NT2/D1 (cell line): ENCODE results near the gene ROR2.

Experiments
- DNase-seq: peaks from one replicate; pipeline ENCODE4 v3.0.0-alpha.2; 2011; ENCODE audit warnings: low read depth, low spot score
- H3K27me3 ChIP-seq: 2 replicates; pipeline ENCODE4 v1.6.0; 2011; ENCODE audit warnings: mild to moderate bottlenecking; ENCODE audit not compliant: insufficient read length, insufficient read depth
- H3K36me3 ChIP-seq: 2 replicates; pipeline ENCODE4 v1.6.1; 2011; ENCODE audit warnings: mild to moderate bottlenecking, low read length, mixed read lengths; ENCODE audit not compliant: insufficient read depth, insufficient read length
- H3K4me1 ChIP-seq: 2 replicates; pipeline ENCODE4 v1.5.1; 2011; ENCODE audit not compliant: insufficient read depth, insufficient read length
- H3K4me3 ChIP-seq: 2 replicates; pipeline ENCODE4 v1.5.1; 2011; ENCODE audit warnings: low read depth; ENCODE audit not compliant: insufficient read length
- H3K9ac ChIP-seq: 2 replicates; pipeline ENCODE4 v1.6.0; 2011; ENCODE audit warnings: low read depth; ENCODE audit not compliant: insufficient read length
- H3K9me3 ChIP-seq: 2 replicates; pipeline ENCODE4 v1.5.1; 2011; ENCODE audit warnings: mild to moderate bottlenecking, low read length; ENCODE audit not compliant: insufficient read depth
- SUZ12 ChIP-seq: IDR thresholded peaks from 2 replicates; pipeline ENCODE4 v1.6.1; 2011; ENCODE audit not compliant: insufficient read length, insufficient read depth; ENCODE audit errors: extremely low read depth
- YY1 ChIP-seq: IDR thresholded peaks from 2 replicates; pipeline ENCODE4 v1.6.1; 2011; ENCODE audit not compliant: insufficient read length, insufficient read depth
- ZNF274 ChIP-seq: IDR thresholded peaks from 2 replicates; pipeline ENCODE4 v1.6.1; 2011; ENCODE audit warnings: mild to moderate bottlenecking, low read depth, low read length

Gene ROR2

GRCh38 chr9:91784673-91785446, 165.2 kb downstream of the ROR2 start:
- TF ChIP-seq ZNF274 = no peak
- TF ChIP-seq SUZ12 = no peak
- Histone ChIP-seq H3K4me1 (peaks cover 4% of the 10 kb centered on the region), H3K27me3 (no peaks in the 10 kb centered on the region), H3K9me3 (peaks cover 6% of the 10 kb centered on the region; the same call in 1 of the 2 replicates), H3K9ac (no peak overlapping the region), H3K36me3 (no peaks in the 10 kb centered on the region), H3K4me3 (no peak overlapping the region)
- no peak for DNase-seq

GRCh38 chr9:91783876-91784672, 166.0 kb downstream of the ROR2 start:
- Histone ChIP-seq H3K9me3 (peaks cover 6% of the 10 kb centered on the region; the same call in 1 of the 2 replicates), H3K4me3 (no peak overlapping the region), H3K36me3 (no peaks in the 10 kb centered on the region), H3K9ac (no peak overlapping the region), H3K27me3 (no peaks in the 10 kb centered on the region), H3K4me1 (peaks cover 4% of the 10 kb centered on the region)
- TF ChIP-seq YY1 (no peak), SUZ12 (no peak), ZNF274 (no peak)
- no peak for DNase-seq

GRCh38 chr9:91783411-91783810, 166.6 kb downstream of the ROR2 start:
- Histone ChIP-seq H3K27me3 (no peaks in the 10 kb centered on the region), H3K4me1 (peaks cover 4% of the 10 kb centered on the region), H3K9me3 (peaks cover 6% of the 10 kb centered on the region; the same call in 1 of the 2 replicates), H3K36me3 (no peaks in the 10 kb centered on the region), H3K9ac (no peak overlapping the region), H3K4me3 (no peak overlapping the region)
- TF ChIP-seq SUZ12 (no peak), ZNF274 (no peak), YY1 (no peak)
- DNase-seq = no peak

- no peaks in the 10 kb centered on the region for H3K36me3 ChIP-seq
- H3K4me1 ChIP-seq = peaks cover 4% of the 10 kb centered on the region
- DNase-seq = no peak
- no peak for TF ChIP-seq YY1
- no peak for TF ChIP-seq SUZ12
- H3K9me3 ChIP-seq = peaks cover 6% of the 10 kb centered on the region; the same call in 1 of the 2 replicates
- no peak overlapping the region for H3K4me3 ChIP-seq
- H3K9ac ChIP-seq = no peak overlapping the region
- no peaks in the 10 kb centered on the region for H3K27me3 ChIP-seq
Measured at GRCh38 chr9:91782708-91783214, 167.3 kb downstream of the ROR2 start.

- H3K27me3 ChIP-seq = no peaks in the 10 kb centered on the region
- H3K4me3 ChIP-seq = no peak overlapping the region
- H3K9me3 ChIP-seq = peaks cover 6% of the 10 kb centered on the region; the same call in 1 of the 2 replicates
- H3K4me1 ChIP-seq = peaks cover 4% of the 10 kb centered on the region
- no peak overlapping the region for H3K9ac ChIP-seq
- no peak for TF ChIP-seq YY1
- no peak for DNase-seq
- no peaks in the 10 kb centered on the region for H3K36me3 ChIP-seq
Measured at GRCh38 chr9:91781906-91782305, 168.1 kb downstream of the ROR2 start.

- H3K9ac ChIP-seq = no peak overlapping the region
- DNase-seq = no peak
- H3K4me1 ChIP-seq = peaks cover 4% of the 10 kb centered on the region
- H3K27me3 ChIP-seq = no peaks in the 10 kb centered on the region
- TF ChIP-seq ZNF274 (no peak), SUZ12 (no peak), YY1 (no peak)
- peaks cover 6% of the 10 kb centered on the region; the same call in 1 of the 2 replicates for H3K9me3 ChIP-seq
- no peak overlapping the region for H3K4me3 ChIP-seq
- H3K36me3 ChIP-seq = no peaks in the 10 kb centered on the region
Measured at GRCh38 chr9:91781116-91781515, 168.9 kb downstream of the ROR2 start.

- TF ChIP-seq ZNF274 = no peak
- no peak for TF ChIP-seq SUZ12
- Histone ChIP-seq H3K4me3 (no peak overlapping the region), H3K9me3 (peaks cover 2% of the 10 kb centered on the region; the same call in 1 of the 2 replicates), H3K36me3 (peaks cover 6% of the 10 kb centered on the region), H3K4me1 (peaks cover 7% of the 10 kb centered on the region), H3K9ac (no peak overlapping the region), H3K27me3 (no peaks in the 10 kb centered on the region)
- no peak for DNase-seq
Measured at GRCh38 chr9:91778031-91778430, 172.0 kb downstream of the ROR2 start.
